Thyroid gland (tissue), 4 donors: ENCODE measurements around the gene DMP1. TPM values are rescaled to one million over a fixed set of nuclear protein-coding genes. Genes with fewer than 3 reads are reported as not detected.

Experiments
- DNase-seq, 2 donors: peaks; one replicate each; pipeline ENCODE4 v3.0.0-alpha.2; 2019
- H3K27ac ChIP-seq, 3 donors: fragments of 200-600 bp; sonication (generic); 1 replicate in 2 of 3; 2 replicates in 1 of 3; pipeline ENCODE4 v1.5.1; 2016 to 2019; ENCODE audit warnings: mild to moderate bottlenecking in 1 of 3, moderate library complexity in 1 of 3
- H3K27me3 ChIP-seq: fragments of 200-600 bp; sonication (generic); one replicate; pipeline ENCODE4 v1.5.1; 2019
- H3K36me3 ChIP-seq, 2 donors: fragments of 200-600 bp; sonication (generic); one replicate each; pipeline ENCODE4 v1.5.1; 2016 to 2019
- H3K4me1 ChIP-seq, 2 donors: fragments of 200-600 bp; sonication (generic); one replicate each; pipeline ENCODE4 v1.5.1; 2017 to 2019
- H3K4me3 ChIP-seq, 3 donors: fragments of 200-600 bp; sonication (generic); replicated peaks in 1 of 3; 1 replicate in 2 of 3; 2 replicates in 1 of 3; pipeline ENCODE4 v1.5.1; 2016; ENCODE audit warnings: mild to moderate bottlenecking in 1 of 3
- H3K9me3 ChIP-seq: fragments of 200-600 bp; sonication (generic); one replicate; pipeline ENCODE4 v1.5.1; 2017
- CTCF ChIP-seq, 6 experiments: fragments of 200-600 bp in 3 of 6; fragments of 450-650 bp in 3 of 6; sonication (generic) in 3 of 6; IDR thresholded peaks; one replicate each; pipeline ENCODE4 v1.5.1; 2016 to 2019; ENCODE audit warnings: antibody characterized with exemption in 6 of 6, mild to moderate bottlenecking in 2 of 6, inconsistent platforms in 1 of 6, moderate library complexity in 1 of 6
- POLR2A ChIP-seq, 2 donors: fragments of 450-650 bp; IDR thresholded peaks; one replicate each; pipeline ENCODE4 v1.6.1; 2017; ENCODE audit warnings: antibody characterized with exemption in 2 of 2, mild to moderate bottlenecking in 2 of 2, moderate library complexity in 1 of 2
- WGBS, 2 donors: methylation state at CpG; one replicate each; pipeline ENCODE4 v1.1.5; 2017; 5-methylcytosine and 5-hydroxymethylcytosine counted together
- intact Hi-C: fragments of 100-400 bp; cut with DNase I; formaldehyde crosslinking; loops from one replicate; pipeline ENCODE4 v1.15.1; 2023
- total RNA-seq, 4 donors: library from RNA; depleted of rRNA; stranded (reverse); fragments of >200 nt; gene quantifications; one replicate each; pipeline ENCODE4 v1.2.3, GENCODE V29; 2016

Gene DMP1
- total RNA-seq, 4 donors from 2014 or later, result not detected

GRCh38 chr4:87654487-87655044, 4.5 kb downstream of the DMP1 start:
- 65 to 78% methylated on average over 1 of the region's 1 CpG for WGBS, 2 donors
- H3K36me3 ChIP-seq, result no peaks in the 10 kb centered on the region
- DNase-seq, result no peak
- no peaks in the 10 kb centered on the region for H3K27me3 ChIP-seq
- H3K27ac ChIP-seq, result no peak overlapping the region
- intact Hi-C loops, result no loop called here
- H3K9me3 ChIP-seq, result no peaks in the 10 kb centered on the region
- peaks cover 2 to 7% of the 10 kb centered on the region in 2 donors for H3K4me1 ChIP-seq
- no peak overlapping the region for H3K4me3 ChIP-seq
- no peak for TF ChIP-seq POLR2A (IDR thresholded peaks at IDR 0.05)
- TF ChIP-seq CTCF (IDR thresholded peaks at IDR 0.05), result no peak

GRCh38 chr4:87657525-87657924, 7.4 kb downstream of the DMP1 start:
- Histone ChIP-seq H3K27ac (no peak overlapping the region), H3K9me3 (no peaks in the 10 kb centered on the region), H3K4me1 (peaks cover 7 to 8% of the 10 kb centered on the region in 2 donors), H3K27me3 (no peaks in the 10 kb centered on the region), H3K4me3 (no peak overlapping the region), H3K36me3 (no peaks in the 10 kb centered on the region)
- TF ChIP-seq CTCF (IDR thresholded peaks at IDR 0.05), result no peak
- TF ChIP-seq POLR2A (IDR thresholded peaks at IDR 0.05), result no peak
- DNase-seq, result no peak
- intact Hi-C loops, result no loop called here
- 78 to 80% methylated on average over 3 of the region's 3 CpGs for WGBS, 2 donors

- H3K27me3 ChIP-seq, result no peaks in the 10 kb centered on the region
Observed at GRCh38 chr4:87659247-87659931, 9.3 kb downstream of the DMP1 start.

GRCh38 chr4:87662871-87663270, 12.8 kb downstream of the DMP1 start:
- no peak for DNase-seq
- no peaks in the 10 kb centered on the region for H3K36me3 ChIP-seq
- no peaks in the 10 kb centered on the region for H3K9me3 ChIP-seq
- TF ChIP-seq CTCF (IDR thresholded peaks at IDR 0.05) (no peak), POLR2A (IDR thresholded peaks at IDR 0.05) (no peak)
- H3K4me1 ChIP-seq, result peaks cover 7 to 8% of the 10 kb centered on the region in 2 donors
- no peak overlapping the region for H3K4me3 ChIP-seq
- 77 to 91% methylated on average over 9 of the region's 9 CpGs for WGBS, 2 donors
- intact Hi-C loops, result no loop called here
- no peaks in the 10 kb centered on the region for H3K27me3 ChIP-seq
- no peak overlapping the region for H3K27ac ChIP-seq

More at GRCh38 chr4:87659247-87659931, 9.3 kb downstream of the DMP1 start:
- no peak for DNase-seq
- WGBS, 2 donors, result 47 to 63% methylated on average over 3 of the region's 3 CpGs
- no peaks in the 10 kb centered on the region for H3K9me3 ChIP-seq
- H3K27ac ChIP-seq, result peak overlapping the region in 1 of 3 donors; percentile 6
- H3K4me1 ChIP-seq, result peaks cover 7 to 8% of the 10 kb centered on the region in 2 donors
- no peaks in the 10 kb centered on the region for H3K36me3 ChIP-seq
- no peak overlapping the region for H3K4me3 ChIP-seq
- intact Hi-C loops, result no loop called here
- TF ChIP-seq CTCF (IDR thresholded peaks at IDR 0.05), result no peak
- TF ChIP-seq POLR2A (IDR thresholded peaks at IDR 0.05), result no peak

GRCh38 chr4:87669373-87669772, 19.3 kb downstream of the DMP1 start:
- Histone ChIP-seq H3K9me3 (no peaks in the 10 kb centered on the region), H3K4me3 (no peak overlapping the region), H3K27me3 (no peaks in the 10 kb centered on the region), H3K4me1 (no peaks in the 10 kb centered on the region), H3K27ac (no peak overlapping the region), H3K36me3 (no peaks in the 10 kb centered on the region)
- no peak for DNase-seq
- WGBS, 2 donors, result 77 to 78% methylated on average over 3 of the region's 3 CpGs
- intact Hi-C loops, result no loop called here
- TF ChIP-seq CTCF (IDR thresholded peaks at IDR 0.05), result no peak
- TF ChIP-seq POLR2A (IDR thresholded peaks at IDR 0.05), result no peak
